ENCODE data around the gene LENG1. TPM values are rescaled to one million over a fixed set of nuclear protein-coding genes. Genes with fewer than 3 reads are reported as not detected.

Gene LENG1
- total and polyA plus RNA-seq, 12 donors = 5.4 to 16.9 (median 7.2) TPM

- ATAC-seq (peak in 3 of 8 donors; percentile 5 to 54 (median 8)), DNase-seq (no peak)
- WGBS, 2 donors = 88 to 92% methylated on average over 25 of the region's 25 CpGs
- H3K4me1 ChIP-seq = peaks cover 0 to 24% (median 6%) of the 10 kb centered on the region in 9 donors
- TF ChIP-seq, protein P1, sequence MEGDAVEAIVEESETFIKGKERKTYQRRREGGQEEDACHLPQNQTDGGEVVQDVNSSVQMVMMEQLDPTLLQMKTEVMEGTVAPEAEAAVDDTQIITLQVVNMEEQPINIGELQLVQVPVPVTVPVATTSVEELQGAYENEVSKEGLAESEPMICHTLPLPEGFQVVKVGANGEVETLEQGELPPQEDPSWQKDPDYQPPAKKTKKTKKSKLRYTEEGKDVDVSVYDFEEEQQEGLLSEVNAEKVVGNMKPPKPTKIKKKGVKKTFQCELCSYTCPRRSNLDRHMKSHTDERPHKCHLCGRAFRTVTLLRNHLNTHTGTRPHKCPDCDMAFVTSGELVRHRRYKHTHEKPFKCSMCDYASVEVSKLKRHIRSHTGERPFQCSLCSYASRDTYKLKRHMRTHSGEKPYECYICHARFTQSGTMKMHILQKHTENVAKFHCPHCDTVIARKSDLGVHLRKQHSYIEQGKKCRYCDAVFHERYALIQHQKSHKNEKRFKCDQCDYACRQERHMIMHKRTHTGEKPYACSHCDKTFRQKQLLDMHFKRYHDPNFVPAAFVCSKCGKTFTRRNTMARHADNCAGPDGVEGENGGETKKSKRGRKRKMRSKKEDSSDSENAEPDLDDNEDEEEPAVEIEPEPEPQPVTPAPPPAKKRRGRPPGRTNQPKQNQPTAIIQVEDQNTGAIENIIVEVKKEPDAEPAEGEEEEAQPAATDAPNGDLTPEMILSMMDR (IDR thresholded peaks at IDR 0.05) = no peak
- H3K4me3 ChIP-seq = no peak overlapping the region
- intact Hi-C loops (cut with DNase I) = no loop called here
- no peaks in the 10 kb centered on the region for H3K27me3 ChIP-seq
- peaks cover 0 to 100% (median 97%) of the 10 kb centered on the region in 9 donors for H3K36me3 ChIP-seq
- no peaks in the 10 kb centered on the region for H3K9me3 ChIP-seq
- peak overlapping the region in 3 of 10 donors; percentile 21 to 71 (median 47) for H3K27ac ChIP-seq
These were observed 6.5 kb downstream of the LENG1 start for GRCh38 chr19:54152878-54153524.

DNA sequence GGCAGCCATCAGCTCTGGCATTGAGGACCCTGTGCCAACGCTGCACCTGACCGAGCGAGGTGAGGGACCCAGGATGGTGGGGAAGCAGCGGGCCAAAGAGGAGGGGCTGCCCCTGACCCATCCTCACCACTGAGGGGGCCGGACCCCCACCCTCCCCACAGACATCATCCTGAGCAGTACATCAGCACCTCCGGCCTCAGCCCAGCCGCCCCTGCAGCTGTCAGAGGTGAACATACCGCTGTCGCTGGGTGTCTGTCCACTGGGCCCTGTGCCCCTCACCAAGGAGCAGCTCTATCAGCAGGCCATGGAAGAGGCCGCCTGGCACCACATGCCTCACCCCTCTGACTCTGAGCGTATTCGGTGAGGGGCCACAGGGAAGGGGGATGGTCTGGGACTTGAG is 7.3 kb downstream of the LENG1 start:
- H3K36me3 ChIP-seq = peaks cover 0 to 100% (median 93%) of the 10 kb centered on the region in 9 donors
- ATAC-seq (peak in 1 of 8 donors; percentile 2), DNase-seq (no peak)
- H3K4me1 ChIP-seq = peaks cover 0 to 25% (median 11%) of the 10 kb centered on the region in 9 donors
- no peaks in the 10 kb centered on the region for H3K9me3 ChIP-seq
- TF ChIP-seq, protein P1 (IDR thresholded peaks at IDR 0.05) = no peak
- intact Hi-C loops (cut with DNase I) = no loop called here
- no peak overlapping the region for H3K4me3 ChIP-seq
- H3K27me3 ChIP-seq = no peaks in the 10 kb centered on the region
- no peak overlapping the region for H3K27ac ChIP-seq
- WGBS, 2 donors = 88 to 93% methylated on average over 12 of the region's 12 CpGs

DNA sequence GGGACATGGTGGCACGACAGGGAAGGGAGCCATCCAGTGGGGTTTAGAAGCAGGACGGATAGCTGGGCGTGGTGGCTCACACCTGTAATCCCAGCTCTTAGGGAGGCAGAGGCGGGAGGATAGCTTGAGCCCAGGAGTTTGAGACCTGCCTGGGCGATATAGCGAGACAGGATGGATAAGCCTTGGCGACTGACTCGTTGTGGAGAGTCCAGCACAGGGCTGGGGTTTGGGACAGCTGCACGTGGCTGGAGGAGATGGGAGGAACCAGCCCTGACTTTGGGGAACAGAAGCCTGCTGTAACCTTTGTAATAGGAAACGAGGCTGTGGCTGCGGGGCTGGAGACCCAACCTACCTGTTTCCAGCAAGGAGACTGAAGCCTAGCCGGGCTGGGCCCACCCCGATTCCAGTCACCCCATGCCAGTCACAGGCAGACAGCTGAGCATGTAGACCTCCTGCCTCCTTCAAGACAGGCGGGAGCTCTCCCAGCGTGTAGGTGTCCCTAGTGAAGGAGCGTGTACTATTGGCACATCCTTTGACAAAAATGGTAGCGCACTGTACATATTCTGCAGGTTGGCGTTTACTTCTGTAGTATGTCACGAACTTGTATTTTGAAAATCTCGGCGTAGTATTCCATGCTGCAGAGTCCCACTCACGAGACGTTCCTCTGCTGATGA is 8.0 kb downstream of the LENG1 start:
- intact Hi-C loops (cut with DNase I) = no loop called here

More for the DNA sequence above, 8.0 kb downstream of the LENG1 start:
- Histone ChIP-seq H3K9me3 (no peaks in the 10 kb centered on the region), H3K27ac (no peak overlapping the region), H3K36me3 (peaks cover 0 to 100% (median 93%) of the 10 kb centered on the region in 9 donors), H3K4me1 (peaks cover 0 to 28% (median 15%) of the 10 kb centered on the region in 9 donors), H3K27me3 (no peaks in the 10 kb centered on the region), H3K4me3 (no peak overlapping the region)
- no peak for ATAC-seq
- WGBS, 2 donors = 87 to 88% methylated on average over 23 of the region's 23 CpGs
- DNase-seq = no peak
- TF ChIP-seq, protein P1 (IDR thresholded peaks at IDR 0.05) = no peak

Measured in heart right ventricle (tissue), 16 donors.